ENCODE data around the gene EIF5A2.
A peak's percentile ranks its signal among the peaks of the same experiment; 100 is the strongest.
"Not testable (repeated sequence)": the region's sequence is repeated elsewhere in the genome, so short reads cannot be mapped to it uniquely, and the experiment has no call there.

The EIF5A2 gene

DNA sequence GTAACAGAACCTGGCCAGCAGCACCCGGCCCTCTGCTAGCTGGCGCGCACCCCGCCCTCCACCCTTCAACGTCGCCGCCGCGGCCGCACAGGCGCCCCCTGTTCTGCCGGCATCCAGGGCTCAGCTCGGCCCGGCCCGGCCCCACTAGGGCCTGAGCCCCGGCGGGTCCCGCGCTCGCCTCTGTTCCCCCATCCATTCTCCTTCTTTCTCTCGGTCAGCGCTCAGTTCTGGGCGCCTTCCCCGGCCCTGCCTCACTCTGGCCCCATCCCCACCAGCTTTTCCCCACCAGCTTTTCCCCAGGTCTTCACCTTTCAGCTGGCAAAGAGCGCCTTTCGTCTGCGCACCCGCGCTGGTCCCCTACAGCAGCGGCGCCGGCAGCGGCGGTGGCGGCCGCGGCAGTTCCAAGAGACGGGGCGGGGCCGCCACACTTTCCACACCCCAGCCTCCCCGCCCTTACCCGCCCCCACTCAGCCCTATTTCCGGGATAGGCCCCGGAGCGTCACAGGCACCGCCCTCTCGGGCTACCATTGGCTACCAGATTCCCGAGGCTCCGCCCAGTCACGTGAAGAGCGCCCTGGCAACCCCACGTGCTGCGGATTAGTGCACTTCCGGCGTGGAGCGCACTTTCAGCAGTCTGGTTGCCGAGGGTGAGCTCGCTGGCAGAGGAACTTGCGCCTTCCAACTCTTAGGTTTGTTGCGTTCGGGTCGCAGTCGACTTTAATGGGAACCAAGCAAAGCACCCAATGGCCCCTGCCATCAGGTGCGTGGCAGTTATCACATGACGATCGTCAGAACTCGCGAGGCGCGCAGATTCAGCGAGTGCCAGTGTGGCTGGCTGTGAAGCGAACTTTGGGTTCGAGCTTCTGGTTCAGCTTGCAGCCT, at the start of gene EIF5A2:
EIF5A2 (minus strand) TSS at position 403 of the 882 bp plus-strand sequence. CDS start 831 bp downstream, outside the sequence.
- peaks cover 0 to 18% of the 10 kb centered on the region in 2 donors for H3K9me3 ChIP-seq (ENCODE audit: control insufficient read depth in 2 of 2, low read length in 2 of 2)
- H3K27me3 ChIP-seq (ENCODE audit: control insufficient read depth in 1 of 2, insufficient read depth in 2 of 2, low read length in 2 of 2): no peaks in the 10 kb centered on the region
- H3K36me3 ChIP-seq (ENCODE audit: control insufficient read depth in 2 of 2, insufficient read depth in 2 of 2, low read length in 2 of 2): no peaks in the 10 kb centered on the region
- peak within 1 kb of the TSS; percentile 37 for H3K27ac ChIP-seq (ENCODE audit: low read length)
- peaks cover 6% of the 10 kb centered on the region for H3K4me1 ChIP-seq (ENCODE audit: control insufficient read depth, insufficient read depth, low read length)
- peak within 1 kb of the TSS; percentile 65 to 82 for H3K4me3 ChIP-seq (ENCODE audit: low read length in 2 of 2)
- H3K9ac ChIP-seq (ENCODE audit: low read length in 2 of 2): peak within 1 kb of the TSS; percentile 56 to 62

GRCh38 chr3:170956647-170957046, 48.2 kb upstream of the EIF5A2 start:
- Histone ChIP-seq H3K27me3 (ENCODE audit: control insufficient read depth in 1 of 2, insufficient read depth in 2 of 2, low read length in 2 of 2) (no peaks in the 10 kb centered on the region), H3K27ac (ENCODE audit: low read length) (no peak overlapping the region), H3K4me3 (ENCODE audit: low read length in 2 of 2) (no peak overlapping the region), H3K4me1 (ENCODE audit: control insufficient read depth, insufficient read depth, low read length) (no peaks in the 10 kb centered on the region), H3K9ac (ENCODE audit: low read length in 2 of 2) (no peak overlapping the region), H3K9me3 (ENCODE audit: control insufficient read depth in 2 of 2, low read length in 2 of 2) (no peaks in the 10 kb centered on the region), H3K36me3 (ENCODE audit: control insufficient read depth in 2 of 2, insufficient read depth in 2 of 2, low read length in 2 of 2) (no peaks in the 10 kb centered on the region)

- Histone ChIP-seq H3K9me3 (ENCODE audit: control insufficient read depth in 2 of 2, low read length in 2 of 2) (no peaks in the 10 kb centered on the region), H3K9ac (ENCODE audit: low read length in 2 of 2) (no peak overlapping the region), H3K27ac (ENCODE audit: low read length) (no peak overlapping the region), H3K4me3 (ENCODE audit: low read length in 2 of 2) (no peak overlapping the region), H3K36me3 (ENCODE audit: control insufficient read depth in 2 of 2, insufficient read depth in 2 of 2, low read length in 2 of 2) (no peaks in the 10 kb centered on the region), H3K4me1 (ENCODE audit: control insufficient read depth, insufficient read depth, low read length) (no peaks in the 10 kb centered on the region), H3K27me3 (ENCODE audit: control insufficient read depth in 1 of 2, insufficient read depth in 2 of 2, low read length in 2 of 2) (no peaks in the 10 kb centered on the region)
These were observed 45.3 kb upstream of the EIF5A2 start for GRCh38 chr3:170953736-170954135.

DNA sequence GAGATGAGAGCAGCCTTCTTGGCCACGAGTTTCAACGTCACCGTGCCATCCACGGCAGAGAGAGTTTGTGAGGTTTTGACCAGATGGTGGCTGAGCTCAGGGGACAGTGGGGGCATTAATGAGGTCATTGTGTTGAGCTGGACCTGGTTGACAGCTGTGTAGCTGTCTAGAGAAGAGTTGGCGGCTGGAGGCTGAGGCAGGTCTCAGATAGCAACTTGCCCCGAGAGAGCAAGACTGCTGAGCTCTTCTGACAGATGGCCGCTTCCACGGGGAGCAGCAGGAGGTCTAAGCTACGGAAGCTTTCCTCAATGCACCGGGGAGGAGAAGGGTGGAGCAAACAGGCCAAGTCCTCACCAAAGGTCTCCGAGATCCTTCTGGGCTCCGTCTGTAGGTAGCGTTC, 44.8 kb upstream of the EIF5A2 start:
- Histone ChIP-seq H3K36me3 (ENCODE audit: control insufficient read depth in 2 of 2, insufficient read depth in 2 of 2, low read length in 2 of 2) (no peaks in the 10 kb centered on the region), H3K9ac (ENCODE audit: low read length in 2 of 2) (no peak overlapping the region), H3K27me3 (ENCODE audit: control insufficient read depth in 1 of 2, insufficient read depth in 2 of 2, low read length in 2 of 2) (no peaks in the 10 kb centered on the region), H3K4me3 (ENCODE audit: low read length in 2 of 2) (no peak overlapping the region), H3K9me3 (ENCODE audit: control insufficient read depth in 2 of 2, low read length in 2 of 2) (no peaks in the 10 kb centered on the region), H3K4me1 (ENCODE audit: control insufficient read depth, insufficient read depth, low read length) (no peaks in the 10 kb centered on the region), H3K27ac (ENCODE audit: low read length) (no peak overlapping the region)

DNA sequence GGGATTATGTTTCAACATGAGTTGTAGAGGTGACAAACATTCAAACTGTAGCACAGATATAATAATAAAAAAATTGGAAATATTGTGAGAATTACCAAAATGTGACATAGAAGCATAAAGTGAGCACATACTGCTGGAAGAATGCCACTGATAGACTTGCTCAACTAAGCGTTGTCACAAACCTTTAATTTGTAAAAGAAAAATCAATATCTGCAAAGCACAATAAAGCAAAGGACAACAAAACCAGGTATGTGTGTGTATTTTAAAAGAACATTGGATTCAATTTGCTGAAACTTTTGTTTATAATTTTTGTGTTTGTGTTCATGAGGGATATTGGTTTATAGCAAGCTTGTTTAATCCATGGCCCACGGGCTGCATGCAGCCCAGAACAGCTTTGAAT, 40.8 kb upstream of the EIF5A2 start:
- no peak overlapping the region for H3K9ac ChIP-seq (ENCODE audit: low read length in 2 of 2)
- no peaks in the 10 kb centered on the region for H3K9me3 ChIP-seq (ENCODE audit: control insufficient read depth in 2 of 2, low read length in 2 of 2)
- no peaks in the 10 kb centered on the region for H3K36me3 ChIP-seq (ENCODE audit: control insufficient read depth in 2 of 2, insufficient read depth in 2 of 2, low read length in 2 of 2)
- H3K4me3 ChIP-seq (ENCODE audit: low read length in 2 of 2): no peak overlapping the region
- H3K4me1 ChIP-seq (ENCODE audit: control insufficient read depth, insufficient read depth, low read length): no peaks in the 10 kb centered on the region
- H3K27ac ChIP-seq (ENCODE audit: low read length): no peak overlapping the region
- H3K27me3 ChIP-seq (ENCODE audit: control insufficient read depth in 1 of 2, insufficient read depth in 2 of 2, low read length in 2 of 2): no peaks in the 10 kb centered on the region

- H3K4me1 ChIP-seq (ENCODE audit: control insufficient read depth, insufficient read depth, low read length): no peaks in the 10 kb centered on the region
- no peaks in the 10 kb centered on the region for H3K36me3 ChIP-seq (ENCODE audit: control insufficient read depth in 2 of 2, insufficient read depth in 2 of 2, low read length in 2 of 2)
- H3K4me3 ChIP-seq (ENCODE audit: low read length in 2 of 2): no peak overlapping the region
- no peak overlapping the region for H3K9ac ChIP-seq (ENCODE audit: low read length in 2 of 2)
- H3K27me3 ChIP-seq (ENCODE audit: control insufficient read depth in 1 of 2, insufficient read depth in 2 of 2, low read length in 2 of 2): no peaks in the 10 kb centered on the region
- H3K27ac ChIP-seq (ENCODE audit: low read length): no peak overlapping the region
- H3K9me3 ChIP-seq (ENCODE audit: control insufficient read depth in 2 of 2, low read length in 2 of 2): no peaks in the 10 kb centered on the region
These were observed 38.8 kb upstream of the EIF5A2 start for GRCh38 chr3:170947018-170947769.

DNA sequence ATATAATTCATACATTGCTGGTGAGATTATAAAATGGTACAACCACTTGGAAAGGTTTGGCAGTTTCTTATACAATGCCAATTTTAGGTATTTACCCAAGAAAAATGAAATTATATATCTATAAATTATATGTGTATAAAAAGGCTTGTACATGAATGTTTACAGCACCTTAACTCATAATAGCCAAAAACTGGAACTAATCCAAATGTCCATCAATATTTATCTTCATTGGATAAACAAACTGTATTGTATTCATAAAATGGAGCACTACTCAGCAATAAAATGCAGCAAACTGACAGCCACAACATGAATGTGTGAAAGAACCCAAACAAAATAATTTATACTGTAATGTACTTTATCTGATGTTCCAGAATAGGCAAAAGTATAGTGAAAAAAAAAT, 33.6 kb upstream of the EIF5A2 start:
- H3K36me3 ChIP-seq (ENCODE audit: control insufficient read depth in 2 of 2, insufficient read depth in 2 of 2, low read length in 2 of 2): no peaks in the 10 kb centered on the region
- H3K9ac ChIP-seq (ENCODE audit: low read length in 2 of 2): no peak overlapping the region
- H3K9me3 ChIP-seq (ENCODE audit: control insufficient read depth in 2 of 2, low read length in 2 of 2): peaks cover 0 to 10% of the 10 kb centered on the region in 2 donors
- H3K27ac ChIP-seq (ENCODE audit: low read length): no peak overlapping the region
- no peak overlapping the region for H3K4me3 ChIP-seq (ENCODE audit: low read length in 2 of 2)
- no peaks in the 10 kb centered on the region for H3K27me3 ChIP-seq (ENCODE audit: control insufficient read depth in 1 of 2, insufficient read depth in 2 of 2, low read length in 2 of 2)
- H3K4me1 ChIP-seq (ENCODE audit: control insufficient read depth, insufficient read depth, low read length): no peaks in the 10 kb centered on the region

- H3K27me3 ChIP-seq (ENCODE audit: control insufficient read depth in 1 of 2, insufficient read depth in 2 of 2, low read length in 2 of 2): no peaks in the 10 kb centered on the region
- no peak overlapping the region for H3K4me3 ChIP-seq (ENCODE audit: low read length in 2 of 2)
These were observed 33.1 kb upstream of the EIF5A2 start for GRCh38 chr3:170941551-170941950.

GRCh38 chr3:170933039-170933438, 24.6 kb upstream of the EIF5A2 start:
- H3K27ac ChIP-seq (ENCODE audit: low read length); H3K27me3 ChIP-seq (ENCODE audit: control insufficient read depth in 1 of 2, insufficient read depth in 2 of 2, low read length in 2 of 2); H3K4me3 ChIP-seq (ENCODE audit: low read length in 2 of 2); H3K4me1 ChIP-seq (ENCODE audit: control insufficient read depth, insufficient read depth, low read length); H3K36me3 ChIP-seq (ENCODE audit: control insufficient read depth in 2 of 2, insufficient read depth in 2 of 2, low read length in 2 of 2); H3K9ac ChIP-seq (ENCODE audit: low read length in 2 of 2); H3K9me3 ChIP-seq (ENCODE audit: control insufficient read depth in 2 of 2, low read length in 2 of 2): not testable (repeated sequence)

More at GRCh38 chr3:170941551-170941950, 33.1 kb upstream of the EIF5A2 start:
- H3K9ac ChIP-seq (ENCODE audit: low read length in 2 of 2): no peak overlapping the region
- H3K27ac ChIP-seq (ENCODE audit: low read length): no peak overlapping the region
- no peaks in the 10 kb centered on the region for H3K36me3 ChIP-seq (ENCODE audit: control insufficient read depth in 2 of 2, insufficient read depth in 2 of 2, low read length in 2 of 2)
- H3K9me3 ChIP-seq (ENCODE audit: control insufficient read depth in 2 of 2, low read length in 2 of 2): peaks cover 0 to 10% of the 10 kb centered on the region in 2 donors
- H3K4me1 ChIP-seq (ENCODE audit: control insufficient read depth, insufficient read depth, low read length): no peaks in the 10 kb centered on the region

GRCh38 chr3:170923553-170923952, 15.1 kb upstream of the EIF5A2 start:
- H3K9ac ChIP-seq (ENCODE audit: low read length in 2 of 2); H3K27ac ChIP-seq (ENCODE audit: low read length); H3K36me3 ChIP-seq (ENCODE audit: control insufficient read depth in 2 of 2, insufficient read depth in 2 of 2, low read length in 2 of 2); H3K4me1 ChIP-seq (ENCODE audit: control insufficient read depth, insufficient read depth, low read length); H3K9me3 ChIP-seq (ENCODE audit: control insufficient read depth in 2 of 2, low read length in 2 of 2); H3K4me3 ChIP-seq (ENCODE audit: low read length in 2 of 2); H3K27me3 ChIP-seq (ENCODE audit: control insufficient read depth in 1 of 2, insufficient read depth in 2 of 2, low read length in 2 of 2): not testable (repeated sequence)

DNA sequence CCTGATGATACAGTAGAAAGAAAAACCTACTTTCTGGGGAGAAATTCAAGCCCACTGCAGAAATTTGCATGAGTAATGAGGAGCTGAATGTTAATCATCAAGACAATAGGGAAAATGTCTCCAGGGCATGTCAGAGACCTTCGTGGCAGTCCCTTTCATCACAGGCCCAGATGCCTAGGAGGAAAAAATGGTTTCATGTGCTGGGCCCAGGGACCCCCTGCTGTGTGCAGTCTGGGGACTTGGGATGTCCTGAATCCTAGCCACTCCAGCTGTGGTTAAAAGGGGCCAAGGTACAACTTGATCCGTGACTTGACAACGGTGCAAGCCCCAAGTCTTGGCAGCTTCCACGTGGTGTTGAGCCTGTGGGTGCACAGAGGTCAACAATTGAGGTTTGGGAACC, 10.3 kb upstream of the EIF5A2 start:
- Histone ChIP-seq H3K9me3 (ENCODE audit: control insufficient read depth in 2 of 2, low read length in 2 of 2) (peaks cover 2 to 4% of the 10 kb centered on the region in 2 donors), H3K4me1 (ENCODE audit: control insufficient read depth, insufficient read depth, low read length) (no peaks in the 10 kb centered on the region), H3K4me3 (ENCODE audit: low read length in 2 of 2) (no peak overlapping the region), H3K27ac (ENCODE audit: low read length) (no peak overlapping the region), H3K36me3 (ENCODE audit: control insufficient read depth in 2 of 2, insufficient read depth in 2 of 2, low read length in 2 of 2) (no peaks in the 10 kb centered on the region), H3K9ac (ENCODE audit: low read length in 2 of 2) (no peak overlapping the region), H3K27me3 (ENCODE audit: control insufficient read depth in 1 of 2, insufficient read depth in 2 of 2, low read length in 2 of 2) (no peaks in the 10 kb centered on the region)

Measured in stomach smooth muscle (tissue), 2 donors.